ENCODE measurements around the gene LPCAT1.
"Not testable (repeated sequence)": the region's sequence is repeated elsewhere in the genome, so short reads cannot be mapped to it uniquely, and the experiment has no call there.

LPCAT1 gene, protein sequence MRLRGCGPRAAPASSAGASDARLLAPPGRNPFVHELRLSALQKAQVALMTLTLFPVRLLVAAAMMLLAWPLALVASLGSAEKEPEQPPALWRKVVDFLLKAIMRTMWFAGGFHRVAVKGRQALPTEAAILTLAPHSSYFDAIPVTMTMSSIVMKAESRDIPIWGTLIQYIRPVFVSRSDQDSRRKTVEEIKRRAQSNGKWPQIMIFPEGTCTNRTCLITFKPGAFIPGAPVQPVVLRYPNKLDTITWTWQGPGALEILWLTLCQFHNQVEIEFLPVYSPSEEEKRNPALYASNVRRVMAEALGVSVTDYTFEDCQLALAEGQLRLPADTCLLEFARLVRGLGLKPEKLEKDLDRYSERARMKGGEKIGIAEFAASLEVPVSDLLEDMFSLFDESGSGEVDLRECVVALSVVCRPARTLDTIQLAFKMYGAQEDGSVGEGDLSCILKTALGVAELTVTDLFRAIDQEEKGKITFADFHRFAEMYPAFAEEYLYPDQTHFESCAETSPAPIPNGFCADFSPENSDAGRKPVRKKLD

DNA sequence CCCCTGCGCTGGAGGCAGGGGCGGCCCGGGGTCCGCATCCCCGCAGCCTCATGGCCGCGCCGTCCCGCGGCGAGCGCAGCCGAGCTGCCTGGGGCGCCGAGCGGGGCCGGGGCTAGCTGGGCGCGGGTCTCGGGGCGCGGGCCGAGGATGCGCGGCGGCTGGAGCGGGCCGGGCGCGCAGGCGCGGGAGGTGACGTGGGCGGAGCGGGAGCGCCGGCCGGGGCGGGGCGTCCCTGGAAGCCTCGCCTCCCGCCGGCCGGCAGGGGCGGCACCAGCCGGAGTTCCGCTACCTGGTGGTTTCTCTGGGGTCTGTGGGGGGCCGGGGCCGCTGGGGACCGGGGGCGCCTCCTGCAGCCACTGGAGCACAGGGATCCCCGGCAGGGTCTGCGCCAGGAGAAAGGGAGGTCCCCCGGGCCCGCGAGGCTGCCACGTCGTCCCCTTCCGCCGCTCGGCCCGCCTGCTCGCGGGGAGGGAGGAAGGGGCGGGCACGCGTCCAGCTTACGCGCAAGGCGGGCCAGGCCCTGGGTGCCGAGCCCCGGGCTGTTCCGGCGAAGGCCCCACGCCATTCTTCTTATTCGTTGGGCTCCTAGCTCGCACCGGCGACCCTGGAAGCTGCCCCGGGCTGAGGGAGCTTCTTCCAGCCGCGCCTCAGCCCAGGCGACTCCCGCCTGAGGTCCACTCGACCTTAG lies at the start of gene LPCAT1:
Gene LPCAT1 (minus strand): TSS at position 168 of the 688 bp plus-strand sequence. CDS start 116 bp downstream, at position 52.
- DNase-seq (ENCODE audit: low read depth in 2 of 2): peak; percentile 65 to 66

DNA sequence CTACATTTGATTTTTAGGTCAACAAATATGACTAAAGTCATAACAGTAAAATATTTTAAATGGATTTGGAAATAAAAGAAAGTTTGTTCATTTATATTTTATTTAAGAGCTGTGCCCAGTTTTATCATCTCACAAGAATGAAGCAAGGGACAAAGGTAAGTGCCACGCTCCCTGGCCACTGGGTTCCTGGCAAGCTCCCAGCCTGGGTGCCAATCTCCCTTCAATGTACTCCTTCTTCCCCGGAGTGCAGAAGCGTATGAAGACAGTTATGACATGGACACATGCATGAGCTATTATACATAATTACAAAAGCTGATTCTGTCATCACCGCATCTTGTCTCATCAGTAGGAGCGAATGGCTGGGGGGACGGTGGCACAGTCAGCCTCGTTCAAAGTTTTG lies 48.1 kb upstream of the LPCAT1 start:
- DNase-seq (ENCODE audit: low read depth in 2 of 2): not testable (repeated sequence)

DNA sequence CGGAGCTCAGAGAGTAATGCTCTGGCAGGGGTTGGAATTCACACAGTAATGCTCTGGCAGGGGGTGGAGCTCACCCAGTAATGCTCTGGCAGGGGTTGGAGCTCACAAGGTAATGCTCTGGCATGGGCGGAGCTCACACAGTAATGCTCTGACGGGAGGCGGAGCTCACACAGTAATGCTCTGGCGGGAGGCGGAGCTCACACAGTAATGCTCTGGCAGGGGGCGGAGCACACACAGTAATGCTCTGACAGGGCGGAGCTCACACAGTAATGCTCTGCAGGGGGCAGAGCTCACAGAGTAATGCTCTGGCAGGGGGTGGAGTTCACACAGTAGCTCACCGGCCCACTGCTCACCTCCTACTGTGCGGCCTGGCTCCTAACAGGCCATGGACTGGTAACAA lies 47.2 kb upstream of the LPCAT1 start:
- no peak for DNase-seq (ENCODE audit: low read depth in 2 of 2)

DNA sequence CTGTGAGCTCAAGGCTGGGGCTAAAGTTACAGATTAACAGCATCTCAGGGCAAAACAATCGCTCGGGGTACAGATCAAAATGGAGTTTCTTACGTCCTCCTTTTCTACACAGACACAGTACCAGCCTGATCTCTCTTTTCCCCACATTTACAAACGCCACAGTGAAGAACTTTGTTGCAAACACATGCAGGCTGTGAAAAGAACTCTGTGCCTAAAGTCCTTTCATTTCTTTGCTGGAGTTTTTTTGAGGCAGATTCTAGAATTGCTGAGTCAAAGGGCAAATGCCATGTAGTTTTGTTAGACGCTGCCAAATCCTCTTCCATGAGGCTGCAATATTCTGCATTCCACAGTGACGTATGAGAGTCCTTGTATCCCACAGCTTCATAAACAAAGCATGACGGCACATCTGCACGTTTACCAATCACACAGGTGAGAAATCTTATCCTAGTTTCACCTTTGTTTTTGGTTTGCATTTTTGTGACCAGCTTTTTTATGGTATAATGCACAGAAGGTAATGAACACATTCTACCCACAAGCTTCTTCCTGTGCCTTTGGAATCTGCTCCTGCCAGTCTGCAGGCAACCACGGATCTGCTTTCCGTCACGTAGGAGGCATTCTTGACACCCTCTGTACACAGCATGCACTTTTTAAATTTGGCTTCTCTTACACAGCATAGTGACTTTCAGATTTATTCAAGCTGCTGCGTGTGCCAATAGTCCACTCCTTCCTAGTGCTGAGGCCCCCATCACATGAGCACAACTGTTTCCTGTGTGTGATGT lies 44.6 kb upstream of the LPCAT1 start:
- DNase-seq (ENCODE audit: low read depth in 2 of 2): no peak

DNA sequence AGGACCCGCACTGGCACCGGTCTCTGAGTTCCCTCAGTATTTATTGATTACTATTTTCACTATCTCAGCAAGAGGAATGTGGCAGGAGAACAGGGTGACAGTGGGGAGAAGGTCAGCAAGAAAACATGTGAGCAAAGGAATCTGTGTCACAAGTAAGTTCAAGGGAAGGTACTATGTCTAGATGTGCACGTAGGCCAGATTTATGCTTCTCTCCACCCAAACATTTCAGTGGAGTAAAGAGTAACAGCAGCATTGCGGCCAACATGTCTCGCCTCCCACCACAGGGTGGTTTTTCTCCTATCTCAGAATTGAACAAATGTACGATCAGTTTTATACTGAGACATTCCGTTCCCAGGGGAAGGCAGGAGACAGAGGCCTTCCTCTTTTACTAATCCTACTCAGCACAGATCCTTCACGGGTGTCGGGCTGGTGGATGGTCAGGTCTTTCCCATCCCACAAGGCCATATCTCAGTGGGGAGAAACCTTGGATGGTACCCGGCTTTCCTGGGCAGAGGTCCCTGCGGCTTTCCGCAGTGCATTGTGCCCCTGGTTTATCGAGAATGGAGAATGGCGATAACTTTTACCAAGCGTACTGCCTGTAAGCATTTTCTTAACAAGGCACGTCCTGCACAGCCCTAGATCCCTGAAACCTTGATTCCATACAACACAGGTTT lies 43.9 kb upstream of the LPCAT1 start:
- DNase-seq (ENCODE audit: low read depth in 2 of 2): not testable (repeated sequence)

DNA sequence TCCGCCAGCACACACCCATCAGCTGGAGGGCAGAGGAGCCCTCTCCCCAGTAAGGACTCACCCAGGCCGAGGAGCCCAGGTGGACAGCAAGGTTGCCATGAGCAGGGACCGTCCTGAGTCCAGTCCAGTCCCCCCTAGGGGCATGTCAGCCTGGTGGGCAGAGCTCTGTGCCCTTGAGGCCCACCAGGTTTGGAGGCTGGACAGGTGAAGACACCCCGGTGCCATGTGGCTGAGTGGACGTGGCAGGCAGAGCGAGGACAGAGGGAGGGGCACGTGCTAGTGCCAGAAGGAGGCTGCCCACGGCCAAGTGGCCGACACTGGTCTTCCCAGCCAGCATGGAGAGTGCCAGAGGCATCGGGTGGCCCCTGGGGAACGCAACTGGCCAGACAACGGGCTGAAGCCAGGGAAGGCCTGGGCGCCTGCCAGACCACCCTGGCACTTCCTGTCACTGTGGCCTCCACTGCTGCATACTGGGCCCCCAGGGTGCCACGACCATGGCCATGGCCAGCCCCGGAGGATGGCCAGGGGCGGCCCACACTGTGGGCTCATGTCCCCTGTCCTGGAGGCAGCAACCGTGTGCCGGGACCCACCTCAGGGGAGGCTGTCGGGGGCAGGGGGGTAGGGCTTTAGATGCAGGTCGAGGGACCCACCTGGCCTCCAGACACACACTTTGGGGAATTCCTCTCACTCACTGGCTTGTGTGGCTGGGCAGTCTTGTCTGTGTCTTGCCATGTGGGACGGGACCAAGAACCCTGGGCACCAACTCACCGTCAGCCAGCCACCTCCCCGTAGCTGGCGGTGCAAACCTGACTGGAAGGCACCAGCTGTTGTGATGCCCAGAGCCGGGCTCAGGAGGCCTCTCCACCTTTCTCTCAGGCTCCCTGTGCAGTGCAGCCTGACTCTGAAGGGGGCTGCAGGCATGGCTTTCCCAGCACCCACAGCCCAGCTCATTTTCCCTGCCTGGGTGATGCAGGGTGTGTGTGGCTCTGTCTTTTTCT lies 42.3 kb upstream of the LPCAT1 start:
- DNase-seq (ENCODE audit: low read depth in 2 of 2): no peak

DNA sequence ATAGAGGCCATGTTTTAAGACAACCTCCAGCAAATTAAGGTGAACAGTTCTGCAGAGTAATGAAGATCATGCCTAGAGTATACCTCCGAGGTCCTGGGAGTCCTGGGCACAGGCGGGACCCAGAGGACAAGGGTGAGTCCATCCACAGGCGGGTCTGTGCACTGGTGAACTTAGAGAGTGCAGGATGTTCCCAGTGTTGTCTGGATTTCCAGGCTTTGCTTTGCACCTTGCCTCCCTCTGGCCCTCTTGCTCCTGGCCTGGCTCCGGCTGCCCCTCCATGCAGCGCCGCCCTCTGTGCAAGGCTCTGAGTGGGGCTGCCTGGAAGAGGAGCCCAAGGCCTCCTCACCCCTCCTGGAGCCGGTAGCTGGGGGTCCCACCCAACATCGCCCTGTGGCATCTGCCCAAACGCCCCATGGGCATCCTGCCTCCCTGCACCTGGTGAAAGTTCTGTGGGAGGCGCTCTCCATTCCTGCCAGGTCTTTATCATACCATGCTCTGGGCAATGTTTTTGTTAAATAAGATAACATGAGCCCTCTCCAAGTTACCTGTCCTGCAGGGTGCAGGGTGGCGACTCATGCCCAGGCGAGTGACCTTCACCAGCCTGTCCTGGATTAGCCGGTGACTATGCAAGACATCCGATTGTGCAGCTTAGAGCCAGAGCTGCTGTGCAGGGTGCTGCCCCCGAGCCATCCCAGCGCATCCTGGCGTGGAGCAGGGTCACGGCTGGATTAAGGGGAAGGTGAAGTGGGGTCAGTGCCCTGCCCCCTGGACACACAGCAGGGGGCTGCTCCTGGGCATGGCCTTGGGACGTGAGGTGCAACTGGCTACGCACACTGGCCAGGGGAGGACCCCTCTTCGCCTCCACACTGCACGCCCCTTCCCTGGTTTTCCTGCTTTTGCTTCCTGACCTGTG lies 41.3 kb upstream of the LPCAT1 start:
- no peak for DNase-seq (ENCODE audit: low read depth in 2 of 2)

DNA sequence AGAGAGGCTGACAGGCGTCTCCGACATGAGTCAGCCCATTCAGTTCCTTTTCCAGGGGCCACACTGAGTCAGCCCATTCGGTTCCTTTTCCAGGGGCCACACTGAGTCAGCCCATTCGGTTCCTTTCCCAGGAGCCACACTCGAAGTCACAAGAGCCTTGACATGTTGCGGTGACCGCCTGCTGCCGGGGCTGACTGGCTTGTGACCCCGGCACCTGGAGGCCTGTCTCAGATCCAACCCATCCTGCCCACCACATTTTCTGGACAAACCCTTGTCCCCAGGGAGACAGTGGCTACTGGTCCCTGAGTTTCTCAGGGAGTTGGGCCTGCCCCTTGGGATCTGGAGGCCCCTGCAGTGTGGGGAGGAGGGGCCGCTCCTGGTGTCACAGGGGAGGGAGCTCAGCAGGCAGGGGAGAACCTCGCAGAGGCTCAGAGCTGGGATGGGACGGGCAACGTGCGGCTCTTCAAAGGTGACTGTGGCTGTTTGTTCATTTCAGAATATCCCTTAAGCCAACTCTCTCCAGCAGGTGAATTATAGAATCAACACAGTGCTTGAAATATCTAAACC lies 40.5 kb upstream of the LPCAT1 start:
- no peak for DNase-seq (ENCODE audit: low read depth in 2 of 2)

DNA sequence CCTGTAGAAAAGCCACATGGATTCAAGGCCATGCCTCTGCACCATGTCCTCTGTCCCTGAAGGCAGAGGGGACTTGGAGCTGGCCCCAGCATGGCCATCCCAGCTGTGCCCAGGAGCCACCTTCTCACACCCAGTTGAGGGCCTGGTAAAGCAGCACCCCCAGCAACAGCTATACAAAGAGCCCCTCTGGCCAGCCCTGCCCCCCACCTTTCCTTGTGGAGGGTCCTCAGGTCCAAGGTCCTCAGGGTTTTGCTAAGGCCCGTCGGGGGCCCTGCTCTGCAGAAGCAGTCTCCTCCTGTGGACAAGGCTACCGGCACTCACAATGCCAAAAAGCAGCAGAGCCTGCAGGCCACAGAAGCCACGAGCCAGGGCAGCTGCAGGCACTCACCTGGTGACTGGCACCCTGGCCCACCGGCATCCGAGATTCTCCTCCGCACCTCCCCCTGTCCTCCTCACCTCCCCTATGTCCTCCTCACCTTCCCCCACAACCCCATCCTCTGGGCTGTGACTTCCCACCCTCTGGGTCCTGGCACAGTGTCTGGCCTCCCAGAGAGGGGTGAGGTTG lies 39.9 kb upstream of the LPCAT1 start:
- no peak for DNase-seq (ENCODE audit: low read depth in 2 of 2)

DNA sequence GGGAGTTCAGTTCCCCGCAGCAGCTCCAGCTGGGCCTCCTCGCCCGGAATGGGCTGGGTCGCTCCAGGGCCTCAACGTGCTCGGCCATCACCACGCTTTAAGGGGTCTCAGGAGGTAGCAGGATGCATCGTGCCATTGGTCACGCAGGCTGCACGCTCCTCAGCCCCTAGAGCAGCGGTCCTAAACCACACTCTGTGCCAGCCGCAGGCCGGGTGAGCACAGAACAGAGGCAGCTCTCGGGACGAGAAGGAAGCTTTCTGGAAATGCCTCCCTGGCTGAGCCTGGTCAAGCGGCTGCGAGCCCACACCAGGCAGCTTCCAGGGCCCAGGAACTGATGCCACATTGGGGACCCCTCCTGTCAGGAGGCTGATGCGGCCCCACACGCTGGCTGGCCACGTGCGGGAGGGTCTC lies 39.3 kb upstream of the LPCAT1 start:
- DNase-seq (ENCODE audit: low read depth in 2 of 2): no peak

DNA sequence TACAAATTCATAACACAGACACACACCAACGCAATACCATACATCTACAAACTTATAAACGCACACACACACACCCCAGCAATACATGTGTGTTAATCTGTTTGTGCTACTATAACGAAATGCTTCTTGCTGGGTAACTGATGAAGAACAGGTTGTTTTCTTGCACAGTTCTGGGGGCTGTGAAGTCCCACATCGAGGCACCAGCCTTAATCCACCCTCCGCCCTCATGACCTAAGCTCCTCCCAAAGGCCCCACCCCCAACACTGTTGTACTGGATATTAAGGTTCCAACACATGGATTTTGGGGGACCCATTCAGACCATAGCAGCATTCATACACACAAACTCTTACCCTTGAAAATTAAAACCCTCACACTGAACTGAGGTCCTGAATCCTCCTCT lies 38.8 kb upstream of the LPCAT1 start:
- no peak for DNase-seq (ENCODE audit: low read depth in 2 of 2)

DNA sequence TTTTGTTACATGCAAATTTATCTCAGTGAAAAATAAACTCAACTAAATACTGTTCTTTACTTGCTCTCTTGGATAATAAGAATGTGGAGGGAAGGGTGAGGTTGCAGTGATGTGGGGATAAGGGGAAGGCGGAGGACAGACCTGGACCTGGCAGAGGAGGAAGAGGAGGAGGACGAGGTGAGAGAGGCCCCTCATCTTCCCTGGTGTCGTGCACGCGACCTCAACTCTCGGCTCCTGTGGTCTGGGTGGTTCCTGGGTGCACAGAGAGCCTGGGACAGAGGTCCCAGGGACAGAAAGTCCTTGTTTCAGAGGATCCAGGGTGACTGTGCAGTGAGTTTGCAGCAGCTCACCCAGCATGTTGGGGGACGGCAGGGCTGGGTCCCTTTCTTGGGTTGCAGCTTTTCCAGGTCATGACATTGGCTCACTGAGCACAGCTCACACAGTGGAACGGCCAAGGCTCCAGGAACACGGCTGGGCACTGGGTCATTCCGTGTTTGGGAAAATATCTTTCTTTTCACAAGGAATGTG lies 37.7 kb upstream of the LPCAT1 start:
- DNase-seq (ENCODE audit: low read depth in 2 of 2): no peak

DNA sequence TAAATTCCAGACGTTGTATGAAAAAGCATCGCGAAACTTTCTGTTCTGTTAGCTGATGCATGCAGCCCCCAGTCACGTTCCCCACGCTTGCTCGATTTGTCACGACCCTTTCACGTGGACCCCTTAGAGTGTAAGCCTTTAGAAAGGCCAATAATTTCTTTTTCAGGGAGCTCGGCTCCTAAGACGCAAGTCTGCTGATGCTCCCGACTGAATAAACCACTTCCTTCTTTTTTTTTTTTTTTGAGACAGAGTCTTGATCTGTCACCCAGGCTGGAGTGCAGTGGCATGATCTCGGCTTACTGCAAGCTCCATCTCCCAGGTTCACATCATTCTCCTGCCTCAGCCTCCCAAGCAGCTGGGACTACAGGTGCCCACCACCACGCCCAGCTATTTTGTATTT lies 36.7 kb upstream of the LPCAT1 start:
- DNase-seq (ENCODE audit: low read depth in 2 of 2): not testable (repeated sequence)

DNA sequence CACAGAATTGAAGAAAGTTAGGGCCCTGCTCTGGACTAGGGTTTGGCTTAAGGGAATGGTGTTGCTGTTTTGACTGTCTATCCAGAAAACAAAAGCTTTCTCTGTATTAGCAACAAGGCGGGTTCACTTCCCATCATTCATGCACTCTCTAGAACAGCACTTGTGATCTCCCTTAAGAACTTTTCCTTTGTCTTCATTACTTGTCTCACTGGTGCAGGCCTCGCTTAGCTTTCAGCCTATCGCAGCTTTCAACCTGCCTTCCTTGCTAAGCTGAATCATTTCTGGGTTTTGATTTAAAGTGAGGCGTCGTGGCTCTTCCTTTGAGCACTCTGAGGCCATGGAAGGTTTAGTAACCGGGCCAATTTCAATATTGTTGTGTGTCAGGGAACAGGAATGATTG lies 35.2 kb upstream of the LPCAT1 start:
- no peak for DNase-seq (ENCODE audit: low read depth in 2 of 2)

DNA sequence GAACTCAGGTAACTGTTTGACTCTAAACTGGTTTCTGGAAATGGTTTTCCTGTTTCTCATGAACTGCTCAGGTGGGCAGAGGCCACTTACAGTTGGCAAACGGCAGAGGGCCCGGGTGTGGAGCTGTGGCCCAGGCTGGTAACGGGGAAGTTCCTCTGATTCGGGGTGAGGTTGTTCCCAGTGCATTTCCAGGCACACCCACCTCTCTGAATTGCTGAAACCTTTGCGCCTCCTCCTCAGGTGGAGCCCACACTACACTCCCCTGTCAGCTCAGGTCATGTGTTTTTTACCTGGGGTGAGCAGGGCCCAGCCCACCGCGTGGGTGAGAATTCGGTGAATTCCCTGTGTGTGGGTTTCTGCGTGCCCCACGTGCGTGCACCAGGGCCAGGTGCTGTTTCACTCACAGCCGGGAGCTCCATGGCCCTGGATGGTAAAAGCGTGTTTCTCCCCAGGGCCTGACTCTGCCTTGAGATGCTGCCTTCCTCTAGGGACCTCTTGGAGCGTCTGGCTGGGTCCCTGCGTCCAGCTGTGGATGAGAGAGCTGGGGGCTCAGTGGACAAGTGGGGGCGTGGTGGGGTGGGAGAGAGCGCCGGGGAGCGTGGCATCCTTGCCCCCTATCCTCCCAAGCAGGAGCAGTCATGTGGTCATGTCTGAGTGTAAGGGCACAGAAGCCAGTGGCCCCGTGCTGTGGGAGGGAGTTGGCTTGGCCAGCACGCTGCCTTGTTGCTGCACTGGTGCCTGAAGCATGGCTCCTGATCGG lies 33.5 kb upstream of the LPCAT1 start:
- no peak for DNase-seq (ENCODE audit: low read depth in 2 of 2)

DNA sequence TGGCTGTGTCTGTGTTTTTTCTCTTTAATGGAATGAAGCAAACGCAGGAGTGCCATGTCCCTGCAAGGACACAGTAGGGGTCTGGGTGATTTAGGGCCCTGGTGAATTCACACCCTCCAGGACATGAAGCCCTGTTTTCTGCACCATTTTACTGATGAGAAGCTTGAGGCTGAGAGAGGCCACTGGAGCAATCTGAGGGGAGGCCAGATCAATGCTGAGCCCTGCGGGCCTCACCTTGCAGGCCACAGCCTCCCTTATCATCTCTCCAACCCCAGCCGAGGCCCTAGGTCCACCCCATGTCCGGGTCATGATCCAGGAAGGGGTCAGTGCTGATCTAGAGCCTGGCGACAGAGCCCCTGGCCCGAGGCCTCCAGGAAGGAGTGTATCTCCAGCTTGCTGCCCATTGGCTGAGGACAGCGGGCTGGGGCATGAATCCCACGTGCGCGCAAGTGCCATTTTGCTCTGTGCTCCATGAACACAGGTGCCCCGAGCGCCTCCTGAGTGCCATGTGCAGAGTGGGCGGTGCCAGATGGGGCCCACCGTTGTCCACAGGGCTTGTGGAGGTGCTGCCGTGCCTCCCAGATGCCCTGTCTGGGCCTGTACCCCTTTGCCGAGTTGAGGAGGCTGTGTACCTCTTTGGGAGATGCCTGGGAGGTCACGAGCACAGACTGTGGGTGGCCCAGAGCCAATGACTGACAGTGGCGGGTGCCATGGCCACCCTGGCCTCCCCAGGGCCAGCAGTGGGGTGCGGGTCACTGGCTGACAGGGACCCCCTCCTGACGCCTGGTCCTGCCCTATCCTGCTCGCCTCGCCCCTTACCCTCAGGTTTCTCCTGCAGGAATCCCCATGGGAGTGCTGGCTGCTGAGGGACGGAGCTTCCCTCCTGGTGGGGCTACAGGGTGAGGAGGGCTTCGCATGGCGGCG lies 32.3 kb upstream of the LPCAT1 start:
- no peak for DNase-seq (ENCODE audit: low read depth in 2 of 2)
